GM04504 (cell line): Measurements from ENCODE around the gene HMX2.
"Not testable (repeated sequence)": the region's sequence is repeated elsewhere in the genome, so short reads cannot be mapped to it uniquely, and the experiment has no call there.

Experiments
- DNase-seq: peaks from one replicate; pipeline ENCODE4 v3.0.0-alpha.2; 2012; ENCODE audit warnings: low read depth

Gene HMX2

DNA sequence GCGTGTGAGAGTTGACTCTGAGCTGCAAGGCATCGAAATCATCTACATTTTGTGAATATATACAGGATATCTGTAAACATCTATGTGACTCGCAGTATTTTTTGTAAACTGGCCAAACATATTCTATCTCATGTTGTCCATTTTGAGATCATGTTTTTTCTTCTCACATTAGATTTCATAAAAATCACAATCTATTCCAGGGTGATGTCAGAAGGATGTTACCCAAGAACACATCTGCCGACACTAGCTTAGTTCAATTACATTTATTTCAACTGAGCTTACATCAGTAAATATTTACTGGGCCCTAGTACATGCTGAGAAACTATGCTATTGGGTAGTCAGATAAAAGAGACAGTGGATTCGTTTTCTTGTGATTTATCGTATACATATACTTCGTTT lies 3.8 kb downstream of the HMX2 start:
- DNase-seq = no peak

GRCh38 chr10:123153486-123154091 lies 5.7 kb downstream of the HMX2 start:
- DNase-seq = no peak

GRCh38 chr10:123154092-123154710 lies 6.3 kb downstream of the HMX2 start, which contains the start of gene BUB3:
Gene BUB3, plus strand, starts transcription at chr10:123154402. Its CDS starts 516 bp downstream, at chr10:123154918.
- DNase-seq = peak; percentile 100

DNA sequence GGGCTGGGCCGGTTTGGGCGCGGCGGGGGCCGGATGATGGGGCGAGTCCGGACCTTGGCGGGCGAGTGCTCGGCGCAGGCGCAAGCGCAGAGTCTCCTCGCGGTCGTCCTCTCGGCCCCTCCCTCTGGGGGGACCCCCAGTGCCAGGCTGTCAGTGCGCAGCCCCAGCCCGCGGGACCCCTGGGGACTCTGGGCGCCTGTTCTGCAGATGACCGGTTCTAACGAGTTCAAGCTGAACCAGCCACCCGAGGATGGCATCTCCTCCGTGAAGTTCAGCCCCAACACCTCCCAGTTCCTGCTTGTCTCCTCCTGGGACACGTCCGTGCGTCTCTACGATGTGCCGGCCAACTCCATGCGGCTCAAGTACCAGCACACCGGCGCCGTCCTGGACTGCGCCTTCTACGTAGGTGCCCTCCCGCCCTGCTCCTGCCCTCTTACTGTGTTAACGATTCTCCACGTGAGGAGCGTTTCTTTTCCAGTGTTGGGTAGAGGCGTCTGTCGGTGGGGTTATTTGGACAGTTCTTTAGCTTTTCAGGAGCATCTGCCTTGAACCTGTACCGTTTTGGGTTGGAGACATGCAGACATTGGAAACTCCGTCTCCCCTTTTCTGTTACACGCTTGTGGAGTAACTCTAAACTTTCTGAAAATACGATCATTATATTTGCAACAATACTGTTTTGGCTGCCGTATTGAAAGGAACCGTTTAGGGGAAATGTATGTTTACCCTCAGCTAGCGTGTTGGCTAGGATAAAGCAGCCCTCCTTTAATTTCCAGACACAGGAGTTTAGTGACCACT lies 7.0 kb downstream of the HMX2 start:
- peak; percentile 15 for DNase-seq

DNA sequence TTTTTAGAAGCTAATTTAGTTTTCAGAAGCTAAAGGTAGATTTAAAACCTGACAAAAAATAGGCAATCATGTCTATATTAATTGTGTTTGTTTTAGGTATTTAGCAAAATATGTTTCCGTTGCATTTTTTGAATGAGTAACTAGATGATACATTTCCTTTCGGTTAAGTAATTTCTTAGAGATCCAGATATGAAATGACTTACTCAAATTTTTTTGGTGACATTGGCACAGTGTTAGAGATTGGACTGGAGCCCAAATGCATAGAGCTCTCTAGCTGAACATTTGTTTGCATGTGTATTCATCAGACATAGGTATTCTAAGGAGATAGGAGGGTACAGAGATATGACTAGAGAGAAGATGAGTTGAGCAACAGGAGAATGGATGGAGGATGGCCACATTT lies 8.1 kb downstream of the HMX2 start:
- DNase-seq = no peak

- DNase-seq = no peak
Measured at GRCh38 chr10:123157210-123157609, 9.3 kb downstream of the HMX2 start.

DNA sequence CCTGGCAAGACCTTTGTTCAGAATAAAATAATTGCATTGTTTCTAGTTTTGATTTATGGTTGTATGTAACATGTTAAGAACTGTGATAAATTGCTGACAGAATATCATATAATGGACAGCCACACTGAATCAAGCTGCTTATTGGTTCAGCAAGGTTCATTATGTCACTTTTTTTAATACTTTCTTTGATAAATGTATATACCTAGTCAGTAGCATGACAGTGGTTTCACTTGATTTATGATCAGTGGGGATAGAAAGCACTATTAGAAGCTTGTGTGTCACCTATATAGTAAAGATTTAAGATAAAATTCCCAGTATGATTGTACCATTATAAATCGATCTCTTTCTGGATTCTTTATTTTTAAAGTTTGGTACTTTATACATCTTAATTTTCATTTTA lies 10.7 kb downstream of the HMX2 start:
- DNase-seq = no peak

GRCh38 chr10:123160311-123160980 lies 12.5 kb downstream of the HMX2 start:
- DNase-seq = no peak

GRCh38 chr10:123164319-123164718 lies 16.4 kb downstream of the HMX2 start:
- DNase-seq = no peak

- DNase-seq = no peak
Measured at GRCh38 chr10:123165445-123166072, 17.6 kb downstream of the HMX2 start.

DNA sequence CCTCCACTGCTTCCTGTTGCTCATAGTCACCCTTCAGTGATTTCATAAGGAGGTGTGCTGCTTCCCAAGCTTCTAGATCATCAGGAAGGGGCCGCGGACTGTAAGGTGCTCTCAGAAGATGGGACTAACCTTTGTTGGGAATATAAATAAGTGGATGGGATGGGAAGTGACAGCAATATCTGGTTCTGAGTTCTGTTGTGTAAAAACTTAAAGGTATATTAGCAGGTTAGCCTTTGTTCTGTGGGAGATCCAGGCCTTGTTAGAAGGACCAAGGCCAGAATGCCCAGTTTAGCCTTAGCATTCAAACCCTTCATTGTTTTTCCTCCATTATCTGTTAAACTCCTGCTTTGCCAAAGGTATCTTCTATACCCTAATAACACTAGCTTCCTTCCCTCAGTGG lies 18.7 kb downstream of the HMX2 start:
- no peak for DNase-seq

GRCh38 chr10:123170961-123171360 lies 23.0 kb downstream of the HMX2 start:
- DNase-seq = no peak

GRCh38 chr10:123171616-123172015 lies 23.7 kb downstream of the HMX2 start:
- DNase-seq = not testable (repeated sequence)

DNA sequence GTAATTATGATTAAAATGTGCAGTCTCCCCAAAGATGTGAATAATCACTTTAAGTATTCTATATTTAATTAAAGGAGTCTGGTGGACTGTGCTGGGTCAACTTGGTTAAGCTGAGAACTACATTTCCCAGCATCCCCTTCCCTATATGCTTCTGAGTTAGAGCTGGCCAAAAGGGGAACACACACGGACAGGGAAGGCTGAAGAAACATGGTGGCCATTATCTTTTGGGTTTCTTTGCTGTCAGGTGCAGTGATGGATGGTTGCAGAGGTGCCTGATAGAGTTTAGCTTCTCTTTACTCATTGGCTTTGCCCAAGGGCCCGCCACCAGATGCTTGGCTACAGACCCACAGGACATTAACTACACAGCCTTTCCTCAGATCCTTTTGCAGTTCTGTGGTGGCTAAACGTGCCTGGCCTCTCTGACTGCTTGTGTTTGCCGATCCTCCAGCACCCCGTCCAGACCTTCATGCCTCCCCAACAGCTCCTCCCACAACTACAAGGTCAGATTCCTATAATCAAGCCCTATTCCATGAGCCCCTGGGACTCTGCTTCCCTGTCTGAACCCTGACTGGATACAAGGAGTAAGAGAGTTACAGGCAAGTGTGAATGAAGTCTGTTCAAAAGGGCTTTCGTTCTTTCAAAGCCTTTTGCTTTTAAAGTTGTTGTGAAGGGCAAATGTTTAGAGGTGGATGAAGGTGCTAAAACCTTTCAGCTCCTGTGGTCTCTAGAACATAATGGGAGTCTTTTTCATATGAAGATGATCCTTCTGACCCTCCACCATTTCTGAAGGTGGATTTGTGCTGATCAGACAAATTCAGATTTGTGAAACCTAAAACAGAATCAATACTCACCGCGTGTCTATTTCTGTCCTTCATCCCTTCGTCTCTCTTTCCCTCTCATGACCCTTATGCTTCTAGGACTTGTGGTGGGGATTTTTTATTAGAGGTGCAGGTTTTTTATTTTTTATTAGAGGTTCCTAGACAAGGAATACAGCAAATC lies 27.8 kb downstream of the HMX2 start:
- no peak for DNase-seq

DNA sequence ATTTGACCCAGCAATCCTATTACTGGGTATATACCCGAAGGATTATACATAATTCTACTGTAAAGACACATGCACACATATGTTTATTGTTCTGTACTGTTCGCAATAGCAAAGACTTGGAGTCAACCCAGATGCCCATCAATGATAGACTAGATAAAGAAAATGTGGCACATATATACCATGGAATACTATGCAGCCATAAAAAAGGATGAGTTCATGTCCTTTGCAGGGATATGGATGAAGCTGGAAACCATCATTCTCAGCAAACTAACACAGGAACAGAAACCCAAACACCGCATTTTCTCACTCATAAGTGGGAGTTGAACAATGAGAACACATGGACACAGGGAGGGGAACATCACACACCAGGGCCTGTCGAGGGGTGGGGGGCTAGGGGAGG lies 30.5 kb downstream of the HMX2 start:
- DNase-seq = not testable (repeated sequence)

DNA sequence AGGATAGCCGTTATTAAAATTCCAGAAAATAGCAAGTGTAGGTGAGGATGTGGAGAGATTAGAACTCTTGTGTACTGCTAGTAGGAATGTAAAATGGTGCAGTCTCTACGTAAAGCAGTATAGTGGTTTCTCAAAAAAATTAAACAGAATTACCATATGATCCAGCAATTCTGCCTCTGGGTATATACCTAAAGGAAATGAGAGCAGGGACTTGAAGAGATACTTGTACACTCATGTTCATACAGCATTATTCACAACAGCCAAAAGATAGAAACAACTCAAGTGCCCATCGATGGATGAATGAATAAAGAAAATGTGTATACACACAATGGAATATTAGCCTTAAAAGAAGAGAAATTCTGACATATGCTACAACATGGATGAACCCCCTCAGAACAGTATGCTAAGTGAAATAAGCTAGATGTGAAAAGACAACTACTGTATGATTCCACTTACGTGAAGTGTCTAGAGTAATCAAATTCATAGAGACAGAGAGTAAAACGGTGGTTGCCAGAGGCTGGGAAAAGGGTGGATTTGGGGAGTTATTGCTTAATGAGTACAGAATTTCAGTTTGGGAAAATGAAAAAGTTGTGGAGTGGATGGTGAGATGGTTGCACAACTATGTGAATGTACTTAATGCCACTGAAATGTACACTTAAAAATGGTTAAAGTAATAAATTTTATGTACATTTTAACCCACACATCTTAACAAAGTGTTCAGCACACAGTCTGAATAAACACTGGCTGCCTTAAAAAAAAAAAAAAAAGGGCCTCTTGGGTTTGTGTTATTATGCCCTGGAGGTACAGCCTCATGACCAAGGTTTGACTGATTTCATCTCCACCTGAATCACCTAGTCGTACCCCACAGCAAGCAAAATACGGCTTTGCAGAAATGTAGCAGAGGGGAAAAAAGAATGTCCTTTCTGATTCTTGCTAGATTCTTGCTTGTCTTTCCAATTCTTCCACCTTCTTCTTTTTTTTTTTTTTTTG lies 32.5 kb downstream of the HMX2 start:
- DNase-seq = no peak

GRCh38 chr10:123183724-123184123 lies 35.8 kb downstream of the HMX2 start:
- DNase-seq = no peak

GRCh38 chr10:123187781-123188180 lies 39.8 kb downstream of the HMX2 start:
- DNase-seq = no peak

DNA sequence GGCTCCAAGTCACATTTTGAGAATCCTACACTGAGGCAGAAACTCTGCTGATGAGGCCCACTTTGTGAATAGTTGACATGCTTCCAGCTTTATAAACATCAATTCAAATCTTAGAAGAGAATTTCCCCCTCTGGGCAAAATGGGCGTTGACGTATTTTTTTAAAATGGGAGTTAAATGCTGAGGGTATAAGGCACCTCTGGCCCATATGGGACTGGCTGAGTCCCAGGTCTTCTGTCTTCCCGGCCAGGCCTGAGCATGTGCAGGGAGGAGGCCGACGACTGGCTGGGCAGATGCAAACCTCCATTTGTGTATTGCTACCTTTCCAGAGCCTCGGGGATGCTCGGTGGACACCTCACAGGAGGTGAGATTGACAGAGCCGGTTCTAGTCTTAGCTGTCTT lies 44.0 kb downstream of the HMX2 start:
- no peak for DNase-seq

- no peak for DNase-seq
Measured at GRCh38 chr10:123194056-123194455, 46.1 kb downstream of the HMX2 start.
